OCI-LY1 (cell line): ENCODE data around the gene PSME1.

Source experiments
- CTCF ChIP-seq: fragments of 200-600 bp; sonication (generic), shearing (Covaris generic); IDR thresholded peaks from 2 replicates; pipeline ENCODE4 v1.5.1; 2017; ENCODE audit warnings: mild to moderate bottlenecking, antibody characterized with exemption, low read length, moderate library complexity, mixed read lengths
- EZH2 ChIP-seq: fragments of 200-600 bp; sonication (generic), shearing (Covaris generic); IDR thresholded peaks from 2 replicates; pipeline ENCODE4 v1.8.0; 2017; ENCODE audit warnings: borderline replicate concordance, mixed run types, mild to moderate bottlenecking, antibody characterized with exemption, low read length, moderate library complexity, mixed read lengths

GRCh38 chr14:24150061-24150460 is 14.1 kb downstream of the PSME1 start:
- TF ChIP-seq EZH2 = no peak
- TF ChIP-seq CTCF = no peak
